ENCODE measurements around the gene RCCD1. TPM values are rescaled to one million over a fixed set of nuclear protein-coding genes. Genes with fewer than 3 reads are reported as not detected.
A peak's percentile ranks its signal among the peaks of the same experiment; 100 is the strongest.

Gene RCCD1
- total RNA-seq, 2 donors from 2014 or later = 6.8 to 9.5 TPM

GRCh38 chr15:90955624-90956273, 1.1 kb downstream of the RCCD1 start:
- Histone ChIP-seq H3K4me1 (peaks cover 3 to 47% of the 10 kb centered on the region in 2 donors), H3K27me3 (no peaks in the 10 kb centered on the region), H3K9me3 (no peaks in the 10 kb centered on the region), H3K27ac (no peak overlapping the region), H3K4me3 (peak overlapping the region in 1 of 2 donors; percentile 85), H3K36me3 (peaks cover 27% of the 10 kb centered on the region)
- no peak for DNase-seq (ENCODE audit: low spot score)
- no peak for TF ChIP-seq CTCF (IDR thresholded peaks at IDR 0.05)

- peak overlapping the region; percentile 73 to 82 for H3K27ac ChIP-seq
- no peaks in the 10 kb centered on the region for H3K27me3 ChIP-seq
- peaks cover 3 to 54% of the 10 kb centered on the region in 2 donors for H3K4me1 ChIP-seq
- H3K4me3 ChIP-seq = peak overlapping the region; percentile 48 to 72
- peak; percentile 97 to 99 for TF ChIP-seq CTCF (IDR thresholded peaks at IDR 0.05)
- H3K36me3 ChIP-seq = peaks cover 27% of the 10 kb centered on the region
- no peaks in the 10 kb centered on the region for H3K9me3 ChIP-seq
- DNase-seq (ENCODE audit: low spot score) = no peak
Observed at GRCh38 chr15:90956274-90957030, 1.8 kb downstream of the RCCD1 start.

GRCh38 chr15:90957031-90957790, 2.5 kb downstream of the RCCD1 start:
- Histone ChIP-seq H3K27ac (peak overlapping the region; percentile 73 to 82), H3K4me3 (peak overlapping the region; percentile 48 to 72), H3K36me3 (peaks cover 25% of the 10 kb centered on the region), H3K27me3 (no peaks in the 10 kb centered on the region), H3K9me3 (no peaks in the 10 kb centered on the region), H3K4me1 (peaks cover 3 to 57% of the 10 kb centered on the region in 2 donors)
- no peak for DNase-seq (ENCODE audit: low spot score)
- no peak for TF ChIP-seq CTCF (IDR thresholded peaks at IDR 0.05)

GRCh38 chr15:90957791-90958190, 3.1 kb downstream of the RCCD1 start:
- H3K27ac ChIP-seq = peak overlapping the region; percentile 73 to 82
- peaks cover 3 to 57% of the 10 kb centered on the region in 2 donors for H3K4me1 ChIP-seq

More at GRCh38 chr15:90957791-90958190, 3.1 kb downstream of the RCCD1 start:
- no peak for TF ChIP-seq CTCF (IDR thresholded peaks at IDR 0.05)
- Histone ChIP-seq H3K36me3 (peaks cover 20% of the 10 kb centered on the region), H3K27me3 (no peaks in the 10 kb centered on the region), H3K4me3 (peak overlapping the region in 1 of 2 donors; percentile 72), H3K9me3 (no peaks in the 10 kb centered on the region)
- DNase-seq (ENCODE audit: low spot score) = no peak

Data from right atrium auricular region (tissue), 2 donors.